COLO829 (cell line): ENCODE data around the gene IFT122.

ENCODE experiments used
- DNase-seq: peaks from one replicate; pipeline ENCODE4 v3.0.0; 2012; ENCODE audit warnings: low spot score

The IFT122 gene

DNA sequence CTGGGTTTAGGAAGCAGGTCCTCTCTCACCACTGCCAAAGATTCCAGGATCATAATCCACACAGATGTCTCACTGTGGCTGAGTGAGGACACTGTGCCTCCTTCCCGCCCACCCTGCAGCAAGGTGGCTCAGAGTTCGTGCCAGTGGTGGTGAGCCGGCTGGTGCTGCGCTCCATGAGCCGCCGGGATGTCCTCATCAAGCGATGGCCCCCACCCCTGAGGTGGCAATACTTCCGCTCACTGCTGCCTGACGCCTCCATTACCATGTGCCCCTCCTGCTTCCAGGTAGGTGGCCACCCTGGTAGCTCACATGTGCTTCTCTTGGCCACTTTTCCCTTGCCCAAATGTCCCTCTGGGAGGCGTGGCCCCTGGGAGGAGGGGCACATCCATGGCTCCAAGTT is 79.4 kb downstream of the IFT122 start:
- DNase-seq = no peak

DNA sequence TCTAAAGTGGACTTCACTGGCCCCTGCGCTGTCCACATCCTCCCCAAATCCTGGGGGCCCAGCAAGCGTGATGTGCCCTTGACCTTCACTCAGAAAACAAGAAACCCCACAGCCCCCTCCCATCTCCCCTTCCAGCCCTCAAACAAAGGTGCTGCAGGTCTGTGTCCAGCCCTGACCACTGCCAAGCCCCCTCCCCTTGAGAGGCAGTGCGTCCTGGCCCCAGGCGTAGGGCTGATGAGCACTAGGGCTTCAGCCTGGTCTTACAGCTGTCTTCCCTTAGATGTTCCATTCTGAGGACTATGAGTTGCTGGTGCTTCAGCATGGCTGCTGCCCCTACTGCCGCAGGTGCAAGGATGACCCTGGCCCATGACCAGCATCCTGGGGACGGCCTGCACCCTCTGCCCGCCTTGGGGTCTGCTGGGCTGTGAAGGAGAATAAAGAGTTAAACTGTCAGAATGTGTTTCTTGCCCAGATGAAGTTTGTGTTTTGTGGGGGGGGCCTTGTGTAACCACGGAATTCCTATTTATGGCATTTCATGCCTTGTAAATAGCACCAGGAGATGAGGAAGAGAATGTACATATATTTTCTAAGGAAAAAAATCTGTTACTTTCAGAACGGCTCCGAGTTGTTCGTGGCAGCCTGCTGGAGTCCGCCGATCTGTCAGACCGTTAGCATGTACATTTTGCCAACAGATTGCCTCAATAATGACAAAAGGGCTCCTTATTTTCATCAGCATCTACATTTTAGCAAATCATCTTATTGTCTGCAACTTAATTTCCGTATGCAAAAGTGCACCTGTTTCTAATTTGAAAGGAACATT is 80.1 kb downstream of the IFT122 start:
- no peak for DNase-seq

DNA sequence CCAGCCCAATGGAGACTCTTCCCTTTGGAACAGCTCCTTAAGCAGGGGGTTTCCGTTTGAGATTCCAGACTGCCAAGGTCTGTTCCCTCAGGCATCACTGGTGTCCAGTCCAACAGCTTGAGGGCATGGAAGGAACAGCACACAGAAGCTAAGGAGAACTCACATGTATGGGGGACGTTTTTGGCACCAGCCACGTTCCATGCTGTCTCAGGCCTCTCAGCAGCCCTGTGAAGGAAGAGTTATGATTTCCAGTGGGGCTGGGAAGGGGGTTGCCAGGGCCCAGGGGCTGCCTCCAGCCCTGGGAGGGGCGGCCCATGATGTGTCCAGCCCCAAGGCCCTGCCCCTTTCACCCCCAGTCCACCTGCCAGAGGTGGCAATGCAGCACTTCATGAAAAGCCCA is 80.9 kb downstream of the IFT122 start:
- no peak for DNase-seq

DNA sequence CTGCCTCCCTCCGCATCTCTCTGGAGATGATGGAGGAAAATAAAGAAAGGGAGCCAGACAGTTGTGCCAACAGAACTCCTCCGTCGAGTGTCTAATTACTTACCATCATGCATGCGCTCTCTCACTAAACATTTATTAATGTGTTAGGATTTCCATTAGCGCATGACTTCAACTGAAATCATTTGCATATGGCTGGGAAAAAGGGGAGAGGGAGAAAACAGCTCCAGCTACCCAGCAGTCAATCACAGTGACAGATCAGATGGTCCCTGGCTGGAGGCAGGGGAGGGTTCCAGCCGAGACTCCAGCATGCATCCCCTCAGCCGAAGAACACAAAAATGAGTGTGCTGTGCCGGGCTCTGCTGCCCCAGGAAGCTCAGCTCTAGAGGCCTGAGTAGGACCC is 81.6 kb downstream of the IFT122 start:
- no peak for DNase-seq

DNA sequence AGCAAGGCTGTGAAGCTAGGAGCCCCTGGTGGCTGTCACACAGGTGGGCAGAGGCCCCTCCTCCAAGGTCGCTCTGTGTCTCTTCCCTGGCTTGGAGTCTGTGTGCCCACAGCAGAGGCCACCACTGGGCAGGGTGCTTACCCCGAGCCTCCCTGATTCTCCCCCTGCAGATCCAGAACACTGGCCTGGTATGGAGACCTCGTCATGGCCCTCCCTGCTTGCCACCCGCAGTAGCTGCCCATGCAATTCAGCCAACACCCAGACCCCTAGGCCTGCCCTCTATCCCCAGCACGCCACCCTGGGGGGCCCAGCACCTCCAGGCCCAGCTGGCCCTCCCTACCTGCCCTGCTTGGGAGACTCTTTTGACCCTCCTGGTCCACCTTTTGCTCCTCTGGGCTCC is 82.9 kb downstream of the IFT122 start:
- no peak for DNase-seq

DNA sequence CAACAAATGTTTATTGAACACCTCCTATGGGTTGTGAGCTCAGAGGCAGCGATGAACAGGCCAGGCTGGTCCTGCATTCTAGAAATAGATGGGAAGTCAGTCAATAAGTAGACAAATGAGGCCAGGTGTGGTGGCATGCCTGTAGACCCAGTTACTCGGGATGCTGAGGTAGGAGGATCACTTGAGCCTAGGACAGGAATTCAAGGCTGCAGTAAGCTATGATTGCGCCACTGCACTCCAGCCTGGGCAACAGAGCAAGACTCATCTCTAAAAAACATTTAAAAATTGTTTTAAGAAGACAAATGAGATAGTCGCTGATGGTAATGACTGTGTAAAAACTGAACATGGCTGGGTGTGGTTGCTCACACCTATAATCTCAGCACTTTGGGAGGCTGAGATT is 84.1 kb downstream of the IFT122 start:
- no peak for DNase-seq

DNA sequence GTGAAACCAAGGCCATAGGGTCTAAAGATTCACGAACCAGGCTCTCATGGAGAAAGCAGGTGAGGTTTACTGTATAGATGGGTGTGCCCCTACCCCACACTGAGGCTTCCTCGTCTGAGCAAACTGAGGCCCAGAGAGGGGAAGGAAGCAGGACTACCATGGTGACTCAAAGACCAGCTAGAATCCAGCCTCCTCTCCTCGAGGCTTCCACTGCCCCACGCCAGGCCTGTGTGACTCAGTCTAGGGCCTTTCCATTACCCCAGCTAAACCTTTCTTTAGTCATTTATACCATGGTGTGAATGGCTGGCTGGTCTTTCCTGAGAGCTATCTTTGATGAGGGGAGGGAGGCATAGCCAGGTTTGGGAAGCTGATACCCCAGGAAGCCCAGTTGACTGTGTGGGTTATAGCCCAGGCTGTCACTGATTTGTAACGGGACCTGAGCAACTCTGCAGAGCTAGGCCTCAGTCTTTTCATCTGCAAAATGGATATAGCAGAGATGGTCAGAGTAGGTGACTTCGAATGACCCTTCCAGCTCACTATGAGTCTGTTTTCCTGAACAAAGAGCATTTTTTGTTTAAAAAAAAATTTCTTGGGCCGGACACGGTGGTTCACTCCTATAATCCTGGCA is 85.4 kb downstream of the IFT122 start:
- no peak for DNase-seq

DNA sequence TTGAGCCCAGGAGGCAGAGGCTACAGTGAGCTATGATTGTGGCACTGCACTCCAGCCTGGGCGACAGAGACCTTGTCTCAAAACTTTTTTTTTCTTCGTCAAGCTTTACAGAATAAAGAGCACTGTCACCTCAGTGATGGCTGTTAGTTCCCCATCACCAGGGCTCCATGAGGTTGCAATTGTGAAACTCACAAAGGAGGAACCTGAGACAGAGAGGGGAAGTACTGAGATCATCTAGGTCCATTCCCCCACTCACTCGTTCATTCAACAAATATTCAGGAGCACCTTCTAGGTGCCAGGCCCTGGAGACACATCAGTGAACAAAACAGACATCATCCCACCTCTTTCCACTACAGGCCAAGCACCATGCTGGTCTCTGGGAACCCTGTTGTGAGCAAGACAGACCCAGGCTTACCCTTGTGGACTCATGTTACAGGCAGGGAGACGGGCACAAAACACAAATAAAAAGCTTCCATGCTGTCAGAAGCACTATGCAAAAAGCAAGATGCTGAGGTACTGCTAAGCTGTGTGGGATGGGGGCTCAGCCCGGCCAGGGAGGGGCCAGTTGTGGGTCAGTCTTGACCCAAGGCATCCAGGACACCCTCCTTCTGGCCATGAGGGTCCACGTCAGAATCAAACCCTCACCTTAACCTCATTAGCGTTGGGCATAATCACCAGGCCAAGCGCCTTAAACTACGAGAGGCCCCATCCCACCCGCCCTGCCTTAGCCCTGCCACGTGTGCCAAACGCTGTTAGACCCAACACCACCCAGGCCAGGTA is 86.3 kb downstream of the IFT122 start:
- DNase-seq = no peak

DNA sequence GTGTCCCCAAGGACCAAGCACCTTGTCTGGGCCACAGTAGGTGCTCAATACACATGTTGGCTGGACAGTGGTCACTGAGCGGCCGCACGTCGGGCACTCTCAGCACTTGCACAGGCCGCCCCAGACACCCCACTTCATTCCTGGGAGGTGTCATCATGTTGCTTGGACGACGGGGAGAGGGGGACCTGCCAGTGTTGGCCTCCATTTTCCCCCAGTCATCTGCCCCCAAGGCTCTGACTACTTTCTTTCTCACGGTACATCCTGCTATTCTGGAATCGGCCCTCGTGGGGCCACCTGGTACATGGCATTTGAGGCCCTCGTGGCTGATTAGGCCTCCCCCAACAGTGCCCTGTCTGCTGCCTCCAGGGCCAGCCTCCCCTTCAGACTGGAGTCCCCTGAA is 87.2 kb downstream of the IFT122 start:
- no peak for DNase-seq

DNA sequence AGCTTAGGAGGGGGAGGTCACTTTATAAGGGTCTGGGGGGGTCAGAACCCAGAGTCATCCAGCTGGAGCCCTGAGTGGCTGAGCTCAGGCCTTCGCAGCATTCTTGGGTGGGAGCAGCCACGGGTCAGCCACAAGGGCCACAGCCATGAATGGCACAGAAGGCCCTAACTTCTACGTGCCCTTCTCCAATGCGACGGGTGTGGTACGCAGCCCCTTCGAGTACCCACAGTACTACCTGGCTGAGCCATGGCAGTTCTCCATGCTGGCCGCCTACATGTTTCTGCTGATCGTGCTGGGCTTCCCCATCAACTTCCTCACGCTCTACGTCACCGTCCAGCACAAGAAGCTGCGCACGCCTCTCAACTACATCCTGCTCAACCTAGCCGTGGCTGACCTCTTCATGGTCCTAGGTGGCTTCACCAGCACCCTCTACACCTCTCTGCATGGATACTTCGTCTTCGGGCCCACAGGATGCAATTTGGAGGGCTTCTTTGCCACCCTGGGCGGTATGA is 88.6 kb downstream of the IFT122 start, which contains the start of gene RHO:
Gene RHO (plus strand): TSS at position 51 of the 512 bp plus-strand sequence. CDS start 95 bp downstream, at position 146.
- DNase-seq = no peak

DNA sequence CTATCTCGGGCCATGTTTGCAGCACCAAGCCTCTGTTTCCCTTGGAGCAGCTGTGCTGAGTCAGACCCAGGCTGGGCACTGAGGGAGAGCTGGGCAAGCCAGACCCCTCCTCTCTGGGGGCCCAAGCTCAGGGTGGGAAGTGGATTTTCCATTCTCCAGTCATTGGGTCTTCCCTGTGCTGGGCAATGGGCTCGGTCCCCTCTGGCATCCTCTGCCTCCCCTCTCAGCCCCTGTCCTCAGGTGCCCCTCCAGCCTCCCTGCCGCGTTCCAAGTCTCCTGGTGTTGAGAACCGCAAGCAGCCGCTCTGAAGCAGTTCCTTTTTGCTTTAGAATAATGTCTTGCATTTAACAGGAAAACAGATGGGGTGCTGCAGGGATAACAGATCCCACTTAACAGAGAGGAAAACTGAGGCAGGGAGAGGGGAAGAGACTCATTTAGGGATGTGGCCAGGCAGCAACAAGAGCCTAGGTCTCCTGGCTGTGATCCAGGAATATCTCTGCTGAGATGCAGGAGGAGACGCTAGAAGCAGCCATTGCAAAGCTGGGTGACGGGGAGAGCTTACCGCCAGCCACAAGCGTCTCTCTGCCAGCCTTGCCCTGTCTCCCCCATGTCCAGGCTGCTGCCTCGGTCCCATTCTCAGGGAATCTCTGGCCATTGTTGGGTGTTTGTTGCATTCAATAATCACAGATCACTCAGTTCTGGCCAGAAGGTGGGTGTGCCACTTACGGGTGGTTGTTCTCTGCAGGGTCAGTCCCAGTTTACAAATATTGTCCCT is 89.6 kb downstream of the IFT122 start:
- DNase-seq = no peak

DNA sequence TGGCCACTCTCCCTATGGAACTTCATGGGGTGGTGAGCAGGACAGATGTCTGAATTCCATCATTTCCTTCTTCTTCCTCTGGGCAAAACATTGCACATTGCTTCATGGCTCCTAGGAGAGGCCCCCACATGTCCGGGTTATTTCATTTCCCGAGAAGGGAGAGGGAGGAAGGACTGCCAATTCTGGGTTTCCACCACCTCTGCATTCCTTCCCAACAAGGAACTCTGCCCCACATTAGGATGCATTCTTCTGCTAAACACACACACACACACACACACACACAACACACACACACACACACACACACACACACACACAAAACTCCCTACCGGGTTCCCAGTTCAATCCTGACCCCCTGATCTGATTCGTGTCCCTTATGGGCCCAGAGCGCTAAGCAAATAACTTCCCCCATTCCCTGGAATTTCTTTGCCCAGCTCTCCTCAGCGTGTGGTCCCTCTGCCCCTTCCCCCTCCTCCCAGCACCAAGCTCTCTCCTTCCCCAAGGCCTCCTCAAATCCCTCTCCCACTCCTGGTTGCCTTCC is 90.3 kb downstream of the IFT122 start:
- DNase-seq = no peak

DNA sequence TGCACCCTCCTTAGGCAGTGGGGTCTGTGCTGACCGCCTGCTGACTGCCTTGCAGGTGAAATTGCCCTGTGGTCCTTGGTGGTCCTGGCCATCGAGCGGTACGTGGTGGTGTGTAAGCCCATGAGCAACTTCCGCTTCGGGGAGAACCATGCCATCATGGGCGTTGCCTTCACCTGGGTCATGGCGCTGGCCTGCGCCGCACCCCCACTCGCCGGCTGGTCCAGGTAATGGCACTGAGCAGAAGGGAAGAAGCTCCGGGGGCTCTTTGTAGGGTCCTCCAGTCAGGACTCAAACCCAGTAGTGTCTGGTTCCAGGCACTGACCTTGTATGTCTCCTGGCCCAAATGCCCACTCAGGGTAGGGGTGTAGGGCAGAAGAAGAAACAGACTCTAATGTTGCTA is 90.8 kb downstream of the IFT122 start:
- no peak for DNase-seq

DNA sequence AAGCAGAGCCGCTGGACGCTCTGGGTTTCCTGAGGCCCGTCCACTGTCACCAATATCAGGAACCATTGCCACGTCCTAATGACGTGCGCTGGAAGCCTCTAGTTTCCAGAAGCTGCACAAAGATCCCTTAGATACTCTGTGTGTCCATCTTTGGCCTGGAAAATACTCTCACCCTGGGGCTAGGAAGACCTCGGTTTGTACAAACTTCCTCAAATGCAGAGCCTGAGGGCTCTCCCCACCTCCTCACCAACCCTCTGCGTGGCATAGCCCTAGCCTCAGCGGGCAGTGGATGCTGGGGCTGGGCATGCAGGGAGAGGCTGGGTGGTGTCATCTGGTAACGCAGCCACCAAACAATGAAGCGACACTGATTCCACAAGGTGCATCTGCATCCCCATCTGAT is 91.7 kb downstream of the IFT122 start:
- DNase-seq = no peak

DNA sequence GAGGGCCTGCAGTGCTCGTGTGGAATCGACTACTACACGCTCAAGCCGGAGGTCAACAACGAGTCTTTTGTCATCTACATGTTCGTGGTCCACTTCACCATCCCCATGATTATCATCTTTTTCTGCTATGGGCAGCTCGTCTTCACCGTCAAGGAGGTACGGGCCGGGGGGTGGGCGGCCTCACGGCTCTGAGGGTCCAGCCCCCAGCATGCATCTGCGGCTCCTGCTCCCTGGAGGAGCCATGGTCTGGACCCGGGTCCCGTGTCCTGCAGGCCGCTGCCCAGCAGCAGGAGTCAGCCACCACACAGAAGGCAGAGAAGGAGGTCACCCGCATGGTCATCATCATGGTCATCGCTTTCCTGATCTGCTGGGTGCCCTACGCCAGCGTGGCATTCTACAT is 92.2 kb downstream of the IFT122 start:
- DNase-seq = no peak

DNA sequence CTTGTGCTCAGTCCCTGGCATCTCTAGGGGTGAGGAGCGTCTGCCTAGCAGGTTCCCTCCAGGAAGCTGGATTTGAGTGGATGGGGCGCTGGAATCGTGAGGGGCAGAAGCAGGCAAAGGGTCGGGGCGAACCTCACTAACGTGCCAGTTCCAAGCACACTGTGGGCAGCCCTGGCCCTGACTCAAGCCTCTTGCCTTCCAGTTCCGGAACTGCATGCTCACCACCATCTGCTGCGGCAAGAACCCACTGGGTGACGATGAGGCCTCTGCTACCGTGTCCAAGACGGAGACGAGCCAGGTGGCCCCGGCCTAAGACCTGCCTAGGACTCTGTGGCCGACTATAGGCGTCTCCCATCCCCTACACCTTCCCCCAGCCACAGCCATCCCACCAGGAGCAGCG is 93.4 kb downstream of the IFT122 start:
- DNase-seq = no peak

DNA sequence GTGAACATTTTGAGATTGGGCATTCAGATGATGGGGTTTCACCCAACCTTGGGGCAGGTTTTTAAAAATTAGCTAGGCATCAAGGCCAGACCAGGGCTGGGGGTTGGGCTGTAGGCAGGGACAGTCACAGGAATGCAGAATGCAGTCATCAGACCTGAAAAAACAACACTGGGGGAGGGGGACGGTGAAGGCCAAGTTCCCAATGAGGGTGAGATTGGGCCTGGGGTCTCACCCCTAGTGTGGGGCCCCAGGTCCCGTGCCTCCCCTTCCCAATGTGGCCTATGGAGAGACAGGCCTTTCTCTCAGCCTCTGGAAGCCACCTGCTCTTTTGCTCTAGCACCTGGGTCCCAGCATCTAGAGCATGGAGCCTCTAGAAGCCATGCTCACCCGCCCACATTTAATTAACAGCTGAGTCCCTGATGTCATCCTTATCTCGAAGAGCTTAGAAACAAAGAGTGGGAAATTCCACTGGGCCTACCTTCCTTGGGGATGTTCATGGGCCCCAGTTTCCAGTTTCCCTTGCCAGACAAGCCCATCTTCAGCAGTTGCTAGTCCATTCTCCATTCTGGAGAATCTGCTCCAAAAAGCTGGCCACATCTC is 94.5 kb downstream of the IFT122 start:
- DNase-seq = no peak

DNA sequence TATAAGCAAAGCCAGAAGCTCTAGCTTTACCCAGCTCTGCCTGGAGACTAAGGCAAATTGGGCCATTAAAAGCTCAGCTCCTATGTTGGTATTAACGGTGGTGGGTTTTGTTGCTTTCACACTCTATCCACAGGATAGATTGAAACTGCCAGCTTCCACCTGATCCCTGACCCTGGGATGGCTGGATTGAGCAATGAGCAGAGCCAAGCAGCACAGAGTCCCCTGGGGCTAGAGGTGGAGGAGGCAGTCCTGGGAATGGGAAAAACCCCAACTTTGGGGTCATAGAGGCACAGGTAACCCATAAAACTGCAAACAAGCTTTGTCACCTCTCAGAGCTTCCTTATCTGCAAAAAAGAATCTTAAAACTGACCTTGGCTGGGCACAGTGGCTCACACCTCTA is 95.1 kb downstream of the IFT122 start:
- no peak for DNase-seq

DNA sequence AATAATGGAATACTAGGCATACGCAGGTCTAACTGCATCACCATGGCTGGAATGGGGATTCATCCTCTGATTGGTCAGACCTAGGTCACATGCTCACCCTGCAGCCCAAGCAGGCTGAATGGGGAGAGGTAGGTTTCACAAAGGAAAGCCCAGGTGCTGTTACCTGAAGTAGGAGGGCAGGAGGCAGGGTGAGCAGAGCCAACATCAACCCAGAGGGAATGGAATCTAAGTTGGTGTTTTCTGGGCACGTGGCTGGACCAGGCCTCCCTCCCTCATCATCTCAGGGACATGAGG is 96.3 kb downstream of the IFT122 start:
- no peak for DNase-seq

DNA sequence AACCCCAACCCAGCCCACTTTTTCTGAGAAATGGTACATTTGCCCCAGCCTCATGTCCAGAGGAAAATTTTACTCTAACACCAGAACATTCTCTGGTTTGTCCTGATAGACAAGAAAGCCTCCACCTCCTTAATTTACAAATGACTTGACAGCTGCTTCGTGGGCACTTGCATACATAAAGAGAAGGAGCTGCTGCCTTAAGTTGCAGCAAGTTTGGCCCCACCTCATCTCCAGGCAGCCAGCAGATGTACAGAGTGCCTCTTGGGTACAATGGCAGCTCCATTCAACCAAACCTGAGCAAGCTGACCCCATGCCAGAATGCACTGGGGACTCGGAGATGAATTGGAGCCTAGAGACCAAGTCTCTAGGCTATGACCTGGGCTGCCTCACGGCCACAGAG is 96.8 kb downstream of the IFT122 start:
- no peak for DNase-seq

DNA sequence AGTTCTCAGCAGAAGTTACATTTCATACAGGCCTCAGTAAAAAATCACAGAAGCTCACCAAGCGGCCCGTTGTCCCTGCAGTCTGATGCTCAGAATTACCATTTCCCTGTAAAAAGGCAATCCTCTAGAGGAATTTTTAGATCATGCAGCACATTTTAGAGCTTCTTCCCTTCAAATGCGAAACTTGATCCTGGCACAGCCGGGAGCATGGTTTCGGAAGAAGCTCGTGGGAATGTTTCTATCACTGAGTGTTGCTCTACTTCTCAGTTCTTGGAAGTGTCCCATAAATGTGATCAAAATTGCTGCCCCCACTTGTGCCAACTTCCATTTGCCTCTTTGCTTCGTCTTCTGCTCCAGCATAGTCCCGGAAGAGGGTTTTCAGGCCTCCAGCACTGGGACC is 99.2 kb downstream of the IFT122 start:
- no peak for DNase-seq
